ENCODE results near the gene MAN2B1.

GRCh38 chr19:12701596-12702282 lies 35.2 kb upstream of the MAN2B1 start:
- no peak for TF ChIP-seq POLR2A (IDR thresholded peaks at IDR 0.05)
- TF ChIP-seq POLR2AphosphoS5 (IDR thresholded peaks at IDR 0.05), result no peak
- TF ChIP-seq CTCF (IDR thresholded peaks at IDR 0.05), result no peak
